ENCODE measurements around the gene MAP3K14.

The MAP3K14 gene

GRCh38 chr17:45338996-45339535 is 22.2 kb upstream of the MAP3K14 start:
- DNase-seq (ENCODE audit: low read depth in 2 of 2) = no peak

- no peak for DNase-seq (ENCODE audit: low read depth in 2 of 2)
These were observed 21.4 kb upstream of the MAP3K14 start for GRCh38 chr17:45338023-45338781.

DNA sequence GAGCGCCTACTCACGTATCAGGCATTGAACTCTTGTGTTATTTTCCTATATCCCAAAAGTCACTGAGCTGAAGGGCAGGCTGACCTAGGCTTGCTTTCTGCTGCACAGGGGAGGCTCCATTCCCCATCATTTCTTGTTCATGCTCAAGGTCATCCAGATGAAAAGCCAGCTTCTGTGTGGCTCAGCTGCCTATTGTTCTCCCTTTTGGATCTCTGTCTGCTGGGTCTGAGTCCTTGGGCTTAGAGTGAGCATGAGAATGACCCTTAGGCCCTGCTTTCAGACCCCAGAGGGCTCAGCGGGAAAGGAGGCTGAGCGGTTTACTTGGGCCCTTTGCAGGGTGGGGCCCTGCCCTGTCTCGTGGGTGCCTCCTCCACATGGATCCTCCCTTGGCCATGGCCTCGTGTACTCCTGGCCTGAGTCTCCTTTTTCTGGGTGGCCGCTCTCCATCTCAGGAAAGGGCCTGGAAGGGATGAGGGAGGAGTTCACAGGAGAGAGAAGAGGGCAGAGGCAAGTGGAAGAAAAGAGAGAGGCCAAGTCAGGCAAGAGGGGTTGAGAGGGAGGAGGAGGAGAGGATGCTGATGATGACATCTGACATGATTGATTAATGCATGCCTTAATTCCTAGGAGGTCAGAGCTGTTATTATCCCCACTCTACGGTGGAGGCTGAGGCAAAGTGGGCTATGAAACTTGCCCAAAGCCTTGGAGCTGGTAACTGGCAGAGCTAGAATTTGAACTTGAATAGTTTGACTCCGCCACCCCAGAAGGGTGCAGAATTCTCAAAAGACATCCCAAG is 19.8 kb upstream of the MAP3K14 start:
- DNase-seq (ENCODE audit: low read depth in 2 of 2) = no peak

- no peak for DNase-seq (ENCODE audit: low read depth in 2 of 2)
These were observed 18.9 kb upstream of the MAP3K14 start for GRCh38 chr17:45335721-45336120.

- DNase-seq (ENCODE audit: low read depth in 2 of 2) = no peak
These were observed 18.2 kb upstream of the MAP3K14 start for GRCh38 chr17:45334701-45335677.

GRCh38 chr17:45334231-45334630 is 17.4 kb upstream of the MAP3K14 start:
- DNase-seq (ENCODE audit: low read depth in 2 of 2) = no peak

GRCh38 chr17:45333702-45334092 is 16.9 kb upstream of the MAP3K14 start:
- no peak for DNase-seq (ENCODE audit: low read depth in 2 of 2)

- no peak for DNase-seq (ENCODE audit: low read depth in 2 of 2)
These were observed 16.3 kb upstream of the MAP3K14 start for GRCh38 chr17:45332989-45333701.

DNA sequence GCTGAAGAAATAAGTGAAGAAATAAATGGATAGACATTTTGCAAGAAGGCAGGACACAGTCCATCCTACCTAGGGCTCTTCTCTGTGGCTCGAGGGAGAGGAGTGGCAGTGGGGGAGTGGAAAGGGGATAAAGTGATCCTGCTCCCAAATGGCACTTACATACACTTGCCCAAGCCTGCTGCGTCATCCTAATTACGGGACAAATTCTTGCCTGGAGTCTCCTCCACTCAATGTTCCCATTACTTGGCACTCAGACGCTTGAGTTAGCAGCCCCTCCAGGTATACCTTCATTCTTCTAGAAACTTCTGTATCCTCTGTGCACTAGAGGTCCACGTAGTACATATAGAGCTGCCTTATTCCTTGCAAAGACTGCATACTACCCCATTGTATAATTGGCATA is 15.7 kb upstream of the MAP3K14 start:
- no peak for DNase-seq (ENCODE audit: low read depth in 2 of 2)

GRCh38 chr17:45326626-45327025 is 9.8 kb upstream of the MAP3K14 start:
- no peak for DNase-seq (ENCODE audit: low read depth in 2 of 2)

GRCh38 chr17:45325810-45326209 is 9.0 kb upstream of the MAP3K14 start:
- DNase-seq (ENCODE audit: low read depth in 2 of 2) = no peak

DNA sequence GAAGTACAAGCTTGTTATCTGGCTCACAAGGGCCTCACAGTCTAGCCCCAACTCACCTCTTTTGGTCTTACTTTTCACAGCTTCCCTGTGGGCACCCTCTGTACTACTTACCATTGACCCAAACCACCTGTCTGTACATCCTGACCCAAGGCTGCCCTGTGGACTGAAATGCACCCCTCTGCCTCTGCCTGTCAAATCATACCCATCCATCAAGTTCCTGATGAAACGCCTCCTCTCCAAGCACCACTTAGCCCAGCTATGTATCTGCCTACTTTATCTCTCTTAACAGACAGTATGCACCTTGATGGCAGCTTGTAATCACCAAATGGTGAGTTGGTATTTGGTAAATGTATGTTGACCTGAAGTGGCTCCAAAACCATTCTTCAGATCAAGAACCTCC is 7.5 kb upstream of the MAP3K14 start:
- no peak for DNase-seq (ENCODE audit: low read depth in 2 of 2)

GRCh38 chr17:45322168-45322567 is 5.3 kb upstream of the MAP3K14 start:
- DNase-seq (ENCODE audit: low read depth in 2 of 2) = no peak

- no peak for DNase-seq (ENCODE audit: low read depth in 2 of 2)
These were observed 4.2 kb upstream of the MAP3K14 start for GRCh38 chr17:45320931-45321461.

- no peak for DNase-seq (ENCODE audit: low read depth in 2 of 2)
These were observed 3.6 kb upstream of the MAP3K14 start for GRCh38 chr17:45320349-45320930.

DNA sequence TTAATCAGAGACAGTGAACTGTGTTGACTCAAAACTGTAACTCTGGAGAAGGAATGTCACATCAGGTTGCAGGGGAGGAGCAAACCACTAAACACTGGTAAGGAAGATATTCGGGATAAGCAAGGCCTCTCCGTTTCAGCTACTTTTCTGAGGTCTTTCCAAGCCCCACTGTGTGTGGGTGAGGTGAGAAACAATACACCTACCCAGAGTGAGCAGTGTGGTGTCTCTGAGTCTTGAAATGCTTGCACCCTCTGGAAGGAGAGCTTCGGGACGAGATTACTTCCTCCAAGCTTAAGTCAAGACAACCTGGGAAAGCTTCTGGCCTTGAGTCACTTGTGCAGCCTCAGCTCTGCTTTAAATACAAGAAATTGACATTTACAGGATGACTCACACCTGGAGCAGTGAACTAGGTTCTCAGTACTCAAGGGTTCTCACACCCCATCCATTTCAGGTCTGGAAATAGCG is 2.5 kb upstream of the MAP3K14 start:
- DNase-seq (ENCODE audit: low read depth in 2 of 2) = no peak

DNA sequence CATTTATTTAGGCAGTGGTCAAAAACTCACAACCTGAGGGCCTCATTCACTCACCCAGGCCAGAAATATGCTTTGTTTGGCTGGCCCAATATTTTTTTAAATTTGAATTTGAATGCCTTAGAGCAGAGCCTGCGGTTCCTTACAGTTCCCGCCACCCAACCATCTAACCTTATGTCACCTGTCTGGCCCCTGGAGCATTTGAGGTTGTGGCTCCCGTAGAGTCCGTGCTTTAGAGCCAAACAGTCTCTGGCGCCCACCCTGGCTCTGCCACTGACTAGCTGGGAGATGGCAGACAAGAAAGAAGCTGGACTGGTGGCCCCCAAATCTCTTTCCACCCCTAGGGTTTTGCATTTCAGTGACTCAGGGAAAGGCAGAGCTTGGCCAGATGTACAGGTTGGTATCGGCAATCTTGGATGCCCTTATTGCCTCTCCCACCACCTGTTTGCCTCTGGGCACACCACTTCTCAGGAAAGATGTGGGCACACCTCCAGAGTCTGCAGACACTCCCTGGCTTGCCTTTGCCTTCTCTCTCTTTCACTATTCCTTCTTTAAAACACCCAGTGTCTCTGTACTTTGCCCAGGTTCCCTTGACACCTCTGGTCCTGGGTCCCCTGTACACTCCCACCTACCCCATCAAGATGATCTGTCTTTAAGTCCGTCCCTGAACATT is 1.9 kb upstream of the MAP3K14 start:
- no peak for DNase-seq (ENCODE audit: low read depth in 2 of 2)

DNA sequence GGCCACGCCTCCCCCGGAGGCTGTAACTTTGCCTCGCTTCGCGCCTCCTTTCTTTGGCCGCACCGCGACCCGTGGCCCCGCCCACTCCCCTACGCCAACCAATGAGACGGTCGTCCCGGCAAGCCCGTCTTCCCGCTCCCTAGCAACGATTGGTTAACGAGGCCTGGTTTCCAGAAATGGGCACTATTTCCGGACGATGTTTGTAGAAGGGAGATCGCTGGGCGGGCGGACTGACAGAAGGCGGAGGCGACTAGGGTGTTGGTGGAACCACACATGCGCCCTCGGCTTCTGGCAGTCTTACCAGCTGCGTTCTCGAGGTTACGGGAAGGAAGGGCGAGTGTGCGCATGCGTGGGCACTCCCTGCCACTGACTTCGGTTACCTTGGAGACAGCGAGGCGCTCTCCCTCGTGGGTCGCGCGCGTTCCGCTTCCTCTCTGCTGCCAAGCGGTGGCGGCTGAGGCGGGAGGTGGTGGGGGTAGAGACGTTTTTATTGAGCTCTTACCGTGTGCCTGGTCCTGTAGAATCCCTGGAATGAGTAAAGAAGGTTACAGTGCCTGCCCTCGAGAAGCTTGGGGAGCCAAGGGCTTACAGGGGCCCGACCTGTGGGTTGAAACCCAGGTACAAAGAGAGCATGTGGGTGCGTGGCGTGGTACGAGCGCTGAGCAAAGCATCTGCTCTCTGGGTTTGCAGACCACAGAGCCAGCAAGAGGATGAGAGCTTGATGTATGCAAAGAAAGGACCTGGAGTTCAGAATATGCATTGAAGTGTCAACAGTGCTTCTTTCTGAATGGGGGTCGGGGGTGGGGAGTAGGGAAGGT is 500 bp upstream of the MAP3K14 start:
- peak; percentile 99 to 100 for DNase-seq (ENCODE audit: low read depth in 2 of 2)

Data from stimulated activated CD8-positive, alpha-beta memory T cell treated with anti-CD3 and anti-CD28 coated beads, Interleukin-15, amount 100 ng/mL, for 48 hours (primary cell).